Measurements from ENCODE around the gene MCF2L. TPM values are rescaled to one million over a fixed set of nuclear protein-coding genes. Genes with fewer than 3 reads are reported as not detected.
"Not testable (repeated sequence)": the region's sequence is repeated elsewhere in the genome, so short reads cannot be mapped to it uniquely, and the experiment has no call there.

MCF2L gene
- total and polyA plus RNA-seq, 2 experiments from 2014 or later = 27.6 to 38.6 TPM

- no peak for TF ChIP-seq CTCF (IDR thresholded peaks at IDR 0.05; ENCODE audit: low read depth, low read length)
- Histone ChIP-seq H3K9me3 (ENCODE audit: low read depth) (no peaks in the 10 kb centered on the region), H3K4me1 (ENCODE audit: low read depth) (no peaks in the 10 kb centered on the region), H3K4me3 (no peak overlapping the region), H3K27me3 (peaks cover 9% of the 10 kb centered on the region), H3K36me3 (no peaks in the 10 kb centered on the region), H3K27ac (no peak overlapping the region)
- DNase-seq (ENCODE audit: low read depth in 1 of 2, low spot score in 1 of 2) = no peak
Observed at GRCh38 chr13:113099142-113099541, 130.1 kb downstream of the MCF2L start.

- H3K9me3 ChIP-seq (ENCODE audit: low read depth); H3K36me3 ChIP-seq; H3K4me1 ChIP-seq (ENCODE audit: low read depth); H3K4me3 ChIP-seq; H3K27ac ChIP-seq; DNase-seq (ENCODE audit: low read depth in 1 of 2, low spot score in 1 of 2): not testable (repeated sequence)
- peaks cover 13% of the 10 kb centered on the region for H3K27me3 ChIP-seq
Observed at GRCh38 chr13:113102302-113102701, 133.3 kb downstream of the MCF2L start.

- Histone ChIP-seq H3K4me1 (ENCODE audit: low read depth) (no peaks in the 10 kb centered on the region), H3K9me3 (ENCODE audit: low read depth) (no peaks in the 10 kb centered on the region), H3K27ac (no peak overlapping the region), H3K4me3 (no peak overlapping the region), H3K36me3 (no peaks in the 10 kb centered on the region), H3K27me3 (peaks cover 13% of the 10 kb centered on the region)
- TF ChIP-seq CTCF (IDR thresholded peaks at IDR 0.05; ENCODE audit: low read depth, low read length) = no peak
- no peak for DNase-seq (ENCODE audit: low read depth in 1 of 2, low spot score in 1 of 2)
Observed at GRCh38 chr13:113102727-113103126, 133.7 kb downstream of the MCF2L start.

- no peaks in the 10 kb centered on the region for H3K9me3 ChIP-seq (ENCODE audit: low read depth)
- TF ChIP-seq CTCF (IDR thresholded peaks at IDR 0.05; ENCODE audit: low read depth, low read length) = no peak
- no peak for DNase-seq (ENCODE audit: low read depth in 1 of 2, low spot score in 1 of 2)
- H3K36me3 ChIP-seq = no peaks in the 10 kb centered on the region
- peaks cover 13% of the 10 kb centered on the region for H3K27me3 ChIP-seq
- no peak overlapping the region for H3K4me3 ChIP-seq
- H3K4me1 ChIP-seq (ENCODE audit: low read depth) = no peaks in the 10 kb centered on the region
- H3K27ac ChIP-seq = no peak overlapping the region
Observed at GRCh38 chr13:113103646-113104045, 134.6 kb downstream of the MCF2L start.

- no peaks in the 10 kb centered on the region for H3K4me1 ChIP-seq (ENCODE audit: low read depth)
- no peaks in the 10 kb centered on the region for H3K9me3 ChIP-seq (ENCODE audit: low read depth)
- H3K27me3 ChIP-seq = peaks cover 26% of the 10 kb centered on the region
- no peak for TF ChIP-seq CTCF (IDR thresholded peaks at IDR 0.05; ENCODE audit: low read depth, low read length)
- DNase-seq (ENCODE audit: low read depth in 1 of 2, low spot score in 1 of 2) = no peak
- no peaks in the 10 kb centered on the region for H3K36me3 ChIP-seq
- H3K27ac ChIP-seq = no peak within 1 kb of the TSS
- no peak within 1 kb of the TSS for H3K4me3 ChIP-seq
Observed at GRCh38 chr13:113105032-113105920, 136.3 kb downstream of the MCF2L start, which contains the start of gene F7. TSS of gene F7 (plus strand) at chr13:113105791. CDS start at chr13:113105842, 51 bp downstream.

GRCh38 chr13:113105921-113106452 lies 137.0 kb downstream of the MCF2L start:
- no peaks in the 10 kb centered on the region for H3K36me3 ChIP-seq
- DNase-seq (ENCODE audit: low read depth in 1 of 2, low spot score in 1 of 2) = no peak
- H3K27me3 ChIP-seq = peaks cover 34% of the 10 kb centered on the region
- no peak overlapping the region for H3K4me3 ChIP-seq
- H3K9me3 ChIP-seq (ENCODE audit: low read depth) = no peaks in the 10 kb centered on the region
- H3K27ac ChIP-seq = no peak overlapping the region
- H3K4me1 ChIP-seq (ENCODE audit: low read depth) = no peaks in the 10 kb centered on the region
- TF ChIP-seq CTCF (IDR thresholded peaks at IDR 0.05; ENCODE audit: low read depth, low read length) = no peak
